Activated CD4-positive, alpha-beta T cell treated with anti-CD3 and anti-CD28 coated beads for 36 hours (primary cell): ENCODE results near the gene TMEM170B. TPM values are rescaled to one million over a fixed set of nuclear protein-coding genes. Genes with fewer than 3 reads are reported as not detected.

Source experiments
- ATAC-seq: fragments of 200-7000 bp; cut with Tn5 transposase; one replicate; pipeline ENCODE4 v1.10.0; 2021; ENCODE audit warnings: mild to moderate bottlenecking, moderate library complexity
- CTCF ChIA-PET: fragments of 350-600 bp; sonication (Branson Sonifier 250); formaldehyde crosslinking; loops from one replicate; lab custom pipeline; 2021; ENCODE audit warnings: antibody characterized with exemption; lab: Charles Lee
- POLR2A ChIA-PET: fragments of 350-600 bp; sonication (Branson Sonifier 250); formaldehyde crosslinking; loops from one replicate; lab custom pipeline; 2021; ENCODE audit warnings: antibody characterized with exemption, inconsistent platforms; lab: Charles Lee
- DNase-seq: peaks from one replicate; pipeline ENCODE4 v3.0.0-alpha.2; 2020
- H3K27ac Mint-ChIP-seq: one replicate; pipeline ENCODE4 v1.8.0; 2021; ENCODE audit warnings: mixed read lengths
- H3K27me3 Mint-ChIP-seq: one replicate; pipeline ENCODE4 v1.8.0; 2021; ENCODE audit warnings: mixed read lengths
- H3K36me3 Mint-ChIP-seq: one replicate; pipeline ENCODE4 v1.8.0; 2021; ENCODE audit warnings: low read depth, mixed read lengths
- H3K4me1 Mint-ChIP-seq: one replicate; pipeline ENCODE4 v1.8.0; 2021; ENCODE audit warnings: mixed read lengths
- H3K4me3 Mint-ChIP-seq: one replicate; pipeline ENCODE4 v1.8.0; 2021; ENCODE audit warnings: mild to moderate bottlenecking, moderate library complexity, mixed read lengths
- H3K9me3 Mint-ChIP-seq: one replicate; pipeline ENCODE4 v1.8.0; 2021; ENCODE audit warnings: low read depth, mixed read lengths
- intact Hi-C, 2 experiments: fragments of 100-400 bp; cut with DNase I in 1 of 2; cut with micrococcal nuclease in 1 of 2; formaldehyde crosslinking; loops; one replicate each; pipeline versions ENCODE4 v1.14.2 to v1.15.1; 2022 to 2024; cut with DNase I, micrococcal nuclease
- total RNA-seq, 2 experiments: library from RNA; stranded (reverse); gene quantifications; one replicate each; pipeline ENCODE4 v1.2.3, GENCODE V29; 2021

The TMEM170B gene
- total RNA-seq, 2 experiments from 2014 or later = 0.98 to 1.3 TPM

DNA sequence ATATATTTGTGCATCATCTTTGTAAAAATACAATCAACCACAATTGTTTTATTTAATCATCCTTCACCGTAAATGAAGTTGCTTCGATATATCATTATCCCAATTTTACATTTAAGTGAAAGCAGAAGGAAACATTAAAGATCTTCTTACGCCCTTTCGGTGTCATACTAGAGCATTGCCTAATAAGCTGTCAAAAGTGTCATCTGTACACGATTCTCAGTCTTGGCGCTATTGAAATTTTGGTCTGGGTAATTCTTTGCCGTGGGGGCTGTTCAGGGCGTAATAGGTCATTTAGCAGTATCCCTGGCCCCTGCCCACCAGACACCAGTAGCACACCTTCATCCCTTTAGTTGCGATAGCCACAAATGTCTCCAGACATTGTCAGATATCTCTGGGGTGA lies 40.4 kb upstream of the TMEM170B start:
- Mint-ChIP-seq H3K4me1 (peaks cover 2% of the 10 kb centered on the region), H3K36me3 (no peaks in the 10 kb centered on the region), H3K27me3 (no peaks in the 10 kb centered on the region), H3K9me3 (no peaks in the 10 kb centered on the region), H3K4me3 (no peak overlapping the region), H3K27ac (no peak overlapping the region)
- DNase-seq (no peak), ATAC-seq (no peak)
- intact Hi-C loops = loop anchor here (2.0 to 5.0 kb wide), 3 partner anchors 264 to 545 kb away; partner anchors contain the start of gene NEDD9 (in 1 of the 2)
- ChIA-PET POLR2A (interaction anchor here (0.6 kb wide), 1 partner anchor 385 kb away, joined by 9 read pairs; no protein-coding TSS in a partner anchor), CTCF (interaction anchor here (0.6 to 4.5 kb wide), 50 partner anchors 8 to 696 kb away, joined by 3 to 59 read pairs (median 5); partner anchors contain the start of gene NEDD9)

- DNase-seq (no peak), ATAC-seq (no peak)
- intact Hi-C loops = loop anchor here (2.0 to 5.0 kb wide), 3 partner anchors 265 to 546 kb away; partner anchors contain the start of gene NEDD9 (in 1 of the 2)
- Mint-ChIP-seq H3K4me3 (no peak overlapping the region), H3K9me3 (no peaks in the 10 kb centered on the region), H3K27me3 (no peaks in the 10 kb centered on the region), H3K4me1 (peaks cover 2% of the 10 kb centered on the region), H3K36me3 (no peaks in the 10 kb centered on the region), H3K27ac (no peak overlapping the region)
- CTCF ChIA-PET = interaction anchor here (0.6 to 4.5 kb wide), 8 partner anchors 19 to 431 kb away, joined by 3 to 59 read pairs (median 10); no protein-coding TSS in a partner anchor
- POLR2A ChIA-PET = no interaction called here
These were observed 39.7 kb upstream of the TMEM170B start for GRCh38 chr6:11497881-11498280.

- H3K36me3 Mint-ChIP-seq = no peaks in the 10 kb centered on the region
- H3K27me3 Mint-ChIP-seq = peaks cover 3% of the 10 kb centered on the region
- no peaks in the 10 kb centered on the region for H3K9me3 Mint-ChIP-seq
- DNase-seq (no peak), ATAC-seq (no peak)
- H3K4me1 Mint-ChIP-seq = no peaks in the 10 kb centered on the region
- no peak overlapping the region for H3K4me3 Mint-ChIP-seq
- H3K27ac Mint-ChIP-seq = no peak overlapping the region
- ChIA-PET CTCF (interaction anchor here (1.4 kb wide), 1 partner anchor 355 kb away, joined by 5 read pairs; no protein-coding TSS in a partner anchor), POLR2A (no interaction called here)
- intact Hi-C loops = no loop called here
These were observed 37.5 kb upstream of the TMEM170B start for GRCh38 chr6:11500008-11500407.

GRCh38 chr6:11509471-11509870 lies 28.1 kb upstream of the TMEM170B start:
- Mint-ChIP-seq H3K27me3 (peaks cover 6% of the 10 kb centered on the region), H3K36me3 (no peaks in the 10 kb centered on the region), H3K27ac (no peak overlapping the region), H3K9me3 (no peaks in the 10 kb centered on the region), H3K4me1 (no peaks in the 10 kb centered on the region), H3K4me3 (no peak overlapping the region)
- ATAC-seq (no peak), DNase-seq (no peak)
- ChIA-PET POLR2A (no interaction called here), CTCF (interaction anchor here (0.8 to 1.9 kb wide), 2 partner anchors 13 to 14 kb away, joined by 3 to 7 read pairs; no protein-coding TSS in a partner anchor)
- intact Hi-C loops = no loop called here

DNA sequence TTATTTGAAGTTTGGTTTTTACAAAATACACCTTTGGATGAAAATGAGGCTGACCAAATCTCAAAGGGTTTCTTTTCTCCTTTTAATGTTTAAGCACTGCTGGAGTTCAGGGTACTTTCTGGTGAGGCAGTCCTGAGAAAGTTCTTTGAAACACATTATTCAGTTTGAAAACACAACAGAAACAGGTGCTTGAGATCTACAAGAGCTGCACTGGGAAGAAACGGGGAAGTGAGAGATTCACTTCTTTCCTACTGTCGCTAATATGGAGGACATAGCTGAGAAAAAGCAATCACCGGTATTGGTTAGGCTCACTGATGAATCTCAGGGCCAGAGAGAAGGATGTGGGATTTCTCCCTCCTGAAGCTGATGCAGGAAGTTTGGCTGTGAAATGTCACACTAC lies 22.9 kb upstream of the TMEM170B start:
- Mint-ChIP-seq H3K27ac (no peak overlapping the region), H3K9me3 (peaks cover 4% of the 10 kb centered on the region), H3K4me3 (no peak overlapping the region), H3K4me1 (no peaks in the 10 kb centered on the region), H3K27me3 (peaks cover 14% of the 10 kb centered on the region), H3K36me3 (no peaks in the 10 kb centered on the region)
- ChIA-PET CTCF (interaction anchor here (0.9 to 2.3 kb wide), 2 partner anchors 19 to 370 kb away, joined by 3 to 11 read pairs; no protein-coding TSS in a partner anchor), POLR2A (no interaction called here)
- DNase-seq (no peak), ATAC-seq (no peak)
- intact Hi-C loops = no loop called here

DNA sequence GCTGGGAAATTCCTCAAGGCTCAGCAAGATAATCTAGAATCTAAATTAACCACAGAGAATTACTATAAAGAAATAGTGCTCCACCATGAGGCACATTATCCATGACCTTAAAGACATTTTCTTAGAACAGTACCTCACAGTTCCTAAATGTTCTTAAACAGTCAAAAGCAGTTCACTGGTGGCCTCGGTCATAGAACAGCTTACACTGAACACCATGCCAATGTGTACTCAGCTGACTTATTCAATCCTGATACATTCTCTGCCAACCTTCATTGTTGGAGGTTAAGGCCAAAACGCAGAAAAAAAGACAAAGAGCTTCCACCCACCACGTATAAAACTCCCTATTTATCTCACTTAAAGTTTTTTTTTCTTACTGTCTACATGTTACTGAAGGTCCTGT lies 21.8 kb upstream of the TMEM170B start:
- ChIA-PET CTCF (interaction anchor here (0.8 to 2.3 kb wide), 5 partner anchors 20 to 470 kb away, joined by 3 to 11 read pairs (median 3); no protein-coding TSS in a partner anchor), POLR2A (no interaction called here)
- Mint-ChIP-seq H3K27me3 (peaks cover 12% of the 10 kb centered on the region), H3K4me3 (no peak overlapping the region), H3K9me3 (peaks cover 4% of the 10 kb centered on the region), H3K36me3 (no peaks in the 10 kb centered on the region), H3K27ac (no peak overlapping the region), H3K4me1 (no peaks in the 10 kb centered on the region)
- no peak for ATAC-seq
- intact Hi-C loops = no loop called here
- DNase-seq = no peak

- CTCF ChIA-PET = no interaction called here
- peaks cover 4% of the 10 kb centered on the region for H3K27me3 Mint-ChIP-seq
- intact Hi-C loops = no loop called here
- no peak overlapping the region for H3K4me3 Mint-ChIP-seq
- peaks cover 2% of the 10 kb centered on the region for H3K9me3 Mint-ChIP-seq
- ATAC-seq (no peak), DNase-seq (no peak)
- POLR2A ChIA-PET = no interaction called here
- H3K36me3 Mint-ChIP-seq = no peaks in the 10 kb centered on the region
- no peaks in the 10 kb centered on the region for H3K4me1 Mint-ChIP-seq
- no peak overlapping the region for H3K27ac Mint-ChIP-seq
These were observed 14.5 kb upstream of the TMEM170B start for GRCh38 chr6:11522812-11523605.

- ChIA-PET CTCF (interaction anchor here (1.1 kb wide), 1 partner anchor 29 kb away, joined by 4 read pairs; no protein-coding TSS in a partner anchor), POLR2A (no interaction called here)
- no peak for ATAC-seq
These were observed 11.9 kb upstream of the TMEM170B start for GRCh38 chr6:11525468-11526155.

DNA sequence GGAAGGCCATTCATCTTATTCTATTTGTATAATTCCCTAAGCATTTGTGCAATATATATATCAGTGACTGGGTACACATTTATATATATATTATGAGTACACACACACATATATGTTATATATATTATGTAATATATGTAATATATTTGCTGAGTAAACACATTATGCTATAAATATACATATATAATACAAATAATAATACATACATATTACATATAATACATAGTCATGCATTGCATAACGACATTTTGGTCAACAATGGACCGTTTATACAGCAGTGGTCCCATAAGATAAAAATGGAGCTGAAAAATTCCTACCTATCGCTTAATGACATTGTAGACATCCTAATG lies 11.4 kb upstream of the TMEM170B start:
- H3K4me3 Mint-ChIP-seq = no peak overlapping the region
- intact Hi-C loops = no loop called here
- H3K4me1 Mint-ChIP-seq = no peaks in the 10 kb centered on the region
- ChIA-PET POLR2A (no interaction called here), CTCF (no interaction called here)
- DNase-seq (no peak), ATAC-seq (no peak)
- H3K27ac Mint-ChIP-seq = no peak overlapping the region
- no peaks in the 10 kb centered on the region for H3K36me3 Mint-ChIP-seq
- H3K9me3 Mint-ChIP-seq = no peaks in the 10 kb centered on the region
- H3K27me3 Mint-ChIP-seq = peaks cover 7% of the 10 kb centered on the region

More at GRCh38 chr6:11525468-11526155, 11.9 kb upstream of the TMEM170B start:
- DNase-seq = no peak
- Mint-ChIP-seq H3K36me3 (no peaks in the 10 kb centered on the region), H3K27ac (no peak overlapping the region), H3K9me3 (no peaks in the 10 kb centered on the region), H3K4me3 (no peak overlapping the region), H3K27me3 (peaks cover 7% of the 10 kb centered on the region), H3K4me1 (no peaks in the 10 kb centered on the region)
- intact Hi-C loops = no loop called here

DNA sequence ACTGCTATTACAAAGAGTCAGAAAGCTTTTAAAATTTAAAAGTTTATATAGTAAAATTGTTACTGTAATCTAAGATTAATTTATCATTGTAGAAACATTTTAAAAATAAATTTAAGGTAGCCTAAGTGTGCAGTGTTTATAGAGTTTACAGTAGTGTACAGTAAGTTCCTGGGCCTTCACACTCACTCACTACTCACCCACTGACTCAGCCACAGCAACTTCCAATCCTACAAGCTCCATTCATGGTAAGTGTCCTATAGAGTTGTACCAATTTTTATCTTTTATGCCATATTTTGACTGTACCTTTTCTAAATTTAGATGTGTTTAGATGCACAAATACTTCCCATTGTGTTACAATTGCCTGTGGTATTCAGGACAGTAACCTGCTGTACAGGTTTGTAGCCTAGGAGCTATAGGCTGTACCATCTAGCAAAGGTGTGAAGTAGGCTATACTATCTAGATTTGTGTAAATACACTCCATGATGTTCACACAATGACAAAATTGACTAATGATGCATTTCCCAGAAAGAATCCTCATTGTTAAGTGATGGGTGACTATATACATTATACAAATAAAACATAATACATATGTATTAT lies 10.2 kb upstream of the TMEM170B start:
- Mint-ChIP-seq H3K27me3 (peaks cover 7% of the 10 kb centered on the region), H3K27ac (no peak overlapping the region), H3K4me3 (no peak overlapping the region), H3K36me3 (no peaks in the 10 kb centered on the region), H3K4me1 (no peaks in the 10 kb centered on the region), H3K9me3 (no peaks in the 10 kb centered on the region)
- intact Hi-C loops = no loop called here
- ChIA-PET POLR2A (no interaction called here), CTCF (interaction anchor here (1.0 kb wide), 1 partner anchor 458 kb away, joined by 4 read pairs; no protein-coding TSS in a partner anchor)
- DNase-seq = no peak
- ATAC-seq = no peak

DNA sequence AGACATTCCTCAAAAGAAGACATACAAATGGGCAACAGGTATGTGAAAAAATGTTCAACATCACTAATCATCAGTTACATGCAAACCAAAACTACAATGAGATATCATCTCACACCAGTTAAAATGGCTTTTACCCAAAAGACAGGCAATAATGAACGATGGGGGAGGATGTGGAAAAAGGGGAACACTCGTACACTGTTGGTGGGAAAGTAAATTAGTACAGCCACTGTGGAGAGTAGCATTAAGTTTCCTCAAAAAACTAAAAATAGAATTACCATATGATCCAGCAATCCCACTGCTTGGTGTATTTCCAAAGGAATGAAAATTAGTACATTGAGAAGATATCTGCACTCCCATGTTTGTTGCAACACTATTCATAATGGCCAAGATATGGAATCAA lies 8.6 kb upstream of the TMEM170B start:
- CTCF ChIA-PET = interaction anchor here (0.6 to 1.4 kb wide), 2 partner anchors 22 to 47 kb away, joined by 3 to 4 read pairs; no protein-coding TSS in a partner anchor

More for the DNA sequence above, 8.6 kb upstream of the TMEM170B start:
- no peak for DNase-seq
- H3K36me3 Mint-ChIP-seq = no peaks in the 10 kb centered on the region
- no peak for ATAC-seq
- POLR2A ChIA-PET = no interaction called here
- H3K27me3 Mint-ChIP-seq = peaks cover 8% of the 10 kb centered on the region
- intact Hi-C loops = no loop called here
- H3K4me3 Mint-ChIP-seq = no peak overlapping the region
- H3K9me3 Mint-ChIP-seq = no peaks in the 10 kb centered on the region
- no peaks in the 10 kb centered on the region for H3K4me1 Mint-ChIP-seq
- no peak overlapping the region for H3K27ac Mint-ChIP-seq
